HCT116 (cell line): ENCODE results near the gene EIF2D.

ENCODE experiments used
- EZH2phosphoT487 ChIP-seq: fragments of 200-600 bp; IDR thresholded peaks from 2 replicates; pipeline ENCODE4 v1.6.1; 2018; ENCODE audit warnings: antibody characterized with exemption, borderline replicate concordance
- POLR2AphosphoS5 ChIP-seq: IDR thresholded peaks from 2 replicates; pipeline ENCODE4 v1.6.1; 2011; ENCODE audit warnings: mild to moderate bottlenecking, low read depth, low read length, moderate library complexity
- SIN3A ChIP-seq: IDR thresholded peaks from 2 replicates; pipeline ENCODE4 v1.6.1; 2012; ENCODE audit warnings: low read depth
- TF ChIP-seq, protein P1 (sequence below), 3 experiments: fragments of 200-600 bp in 1 of 3; sonication (generic) in 1 of 3; IDR thresholded peaks in 2 of 3; conservative IDR thresholded peaks in 1 of 3; 2 replicates each; pipeline ENCODE4 v1.5.1; 2012 to 2017; ENCODE audit warnings: low read depth in 2 of 3, low read length in 2 of 3, antibody characterized with exemption in 1 of 3, borderline replicate concordance in 1 of 3, control low read depth in 1 of 3, mild to moderate bottlenecking in 1 of 3, mixed read lengths in 1 of 3, mixed run types in 1 of 3, moderate library complexity in 1 of 3; ENCODE audit not compliant: insufficient read depth in 1 of 3

DNA sequence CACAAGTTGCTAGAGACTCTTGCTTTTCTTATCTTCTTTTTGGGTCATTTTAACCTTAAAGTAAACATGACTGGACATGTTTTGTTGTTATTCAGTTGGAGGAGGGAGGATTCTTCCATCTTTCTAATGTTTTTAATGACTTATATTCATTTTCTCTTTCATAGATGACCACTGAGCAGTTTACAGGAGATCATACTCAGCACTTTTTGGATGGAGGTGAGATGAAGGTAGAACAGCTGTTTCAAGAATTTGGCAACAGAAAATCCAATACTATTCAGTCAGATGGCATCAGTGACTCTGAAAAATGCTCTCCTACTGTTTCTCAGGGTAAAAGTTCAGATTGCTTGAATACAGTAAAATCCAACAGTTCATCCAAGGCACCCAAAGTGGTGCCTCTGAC lies 35.0 kb upstream of the EIF2D start:
- TF ChIP-seq SIN3A (no peak), EZH2phosphoT487 (no peak), POLR2AphosphoS5 (no peak)
- TF ChIP-seq, protein P1, sequence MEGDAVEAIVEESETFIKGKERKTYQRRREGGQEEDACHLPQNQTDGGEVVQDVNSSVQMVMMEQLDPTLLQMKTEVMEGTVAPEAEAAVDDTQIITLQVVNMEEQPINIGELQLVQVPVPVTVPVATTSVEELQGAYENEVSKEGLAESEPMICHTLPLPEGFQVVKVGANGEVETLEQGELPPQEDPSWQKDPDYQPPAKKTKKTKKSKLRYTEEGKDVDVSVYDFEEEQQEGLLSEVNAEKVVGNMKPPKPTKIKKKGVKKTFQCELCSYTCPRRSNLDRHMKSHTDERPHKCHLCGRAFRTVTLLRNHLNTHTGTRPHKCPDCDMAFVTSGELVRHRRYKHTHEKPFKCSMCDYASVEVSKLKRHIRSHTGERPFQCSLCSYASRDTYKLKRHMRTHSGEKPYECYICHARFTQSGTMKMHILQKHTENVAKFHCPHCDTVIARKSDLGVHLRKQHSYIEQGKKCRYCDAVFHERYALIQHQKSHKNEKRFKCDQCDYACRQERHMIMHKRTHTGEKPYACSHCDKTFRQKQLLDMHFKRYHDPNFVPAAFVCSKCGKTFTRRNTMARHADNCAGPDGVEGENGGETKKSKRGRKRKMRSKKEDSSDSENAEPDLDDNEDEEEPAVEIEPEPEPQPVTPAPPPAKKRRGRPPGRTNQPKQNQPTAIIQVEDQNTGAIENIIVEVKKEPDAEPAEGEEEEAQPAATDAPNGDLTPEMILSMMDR (IDR thresholded peaks at IDR 0.05 in 2 of 3, conservative IDR thresholded peaks at IDR 0.05 in 1 of 3; ENCODE audit: borderline replicate concordance in 1 of 3, insufficient read depth in 1 of 3, low read depth in 2 of 3, low read length in 2 of 3): no peak
